Thymus (tissue), 11 donors: Measurements from ENCODE around the gene MEGF11. TPM values are rescaled to one million over a fixed set of nuclear protein-coding genes. Genes with fewer than 3 reads are reported as not detected.

Experiments used
- DNase-seq, 9 donors: peaks; one replicate each; pipeline ENCODE4 v3.0.0-alpha.2; 2013; ENCODE audit warnings: low spot score in 9 of 9, low read depth in 6 of 9, missing footprints in 1 of 9
- H3K27ac ChIP-seq, 2 donors: one replicate each; pipeline ENCODE4 v1.5.1; 2013; ENCODE audit warnings: control low read depth in 1 of 2, low read depth in 1 of 2, low read length in 1 of 2, mild to moderate bottlenecking in 1 of 2, moderate library complexity in 1 of 2
- H3K27me3 ChIP-seq, 2 donors: one replicate each; pipeline ENCODE4 v1.5.1; 2013; ENCODE audit warnings: low read length in 1 of 2; ENCODE audit not compliant: control insufficient read depth in 2 of 2, insufficient read depth in 1 of 2
- H3K36me3 ChIP-seq, 2 donors: one replicate each; pipeline ENCODE4 v1.5.1; 2013; ENCODE audit warnings: low read length in 1 of 2, mild to moderate bottlenecking in 1 of 2, moderate library complexity in 1 of 2; ENCODE audit not compliant: control insufficient read depth in 2 of 2, insufficient read depth in 2 of 2
- H3K4me1 ChIP-seq, 2 donors: one replicate each; pipeline ENCODE4 v1.5.1; 2013; ENCODE audit warnings: low read length in 2 of 2; ENCODE audit not compliant: control insufficient read depth in 2 of 2, insufficient read depth in 2 of 2
- H3K4me3 ChIP-seq, 2 donors: one replicate each; pipeline ENCODE4 v1.5.1; 2013; ENCODE audit warnings: low read length in 2 of 2, control low read depth in 1 of 2, mild to moderate bottlenecking in 1 of 2
- H3K9me3 ChIP-seq, 2 donors: one replicate each; pipeline ENCODE4 v1.5.1; 2013; ENCODE audit warnings: low read length in 1 of 2, mild to moderate bottlenecking in 1 of 2; ENCODE audit not compliant: control insufficient read depth in 2 of 2, insufficient read depth in 1 of 2
- WGBS: extraction: QIAGEN DNeasy Blood & Tissue Kit; methylation state at CpG from one replicate; pipeline ENCODE4 v1.1.7; 2013; 5-methylcytosine and 5-hydroxymethylcytosine counted together
- polyA plus RNA-seq: library from polyadenylated mRNA; stranded (reverse); fragments of 200-250 nt; gene quantifications from one replicate; pipeline ENCODE4 v1.2.3, GENCODE V29; 2013
- total RNA-seq: library from RNA; stranded (reverse); fragments of 120-200 nt; gene quantifications from one replicate; pipeline ENCODE4 v1.2.4, GENCODE V29; 2013
- donor health status: healthy.

Gene MEGF11
- total and polyA plus RNA-seq, 2 donors: 0.28 to 0.66 TPM

DNA sequence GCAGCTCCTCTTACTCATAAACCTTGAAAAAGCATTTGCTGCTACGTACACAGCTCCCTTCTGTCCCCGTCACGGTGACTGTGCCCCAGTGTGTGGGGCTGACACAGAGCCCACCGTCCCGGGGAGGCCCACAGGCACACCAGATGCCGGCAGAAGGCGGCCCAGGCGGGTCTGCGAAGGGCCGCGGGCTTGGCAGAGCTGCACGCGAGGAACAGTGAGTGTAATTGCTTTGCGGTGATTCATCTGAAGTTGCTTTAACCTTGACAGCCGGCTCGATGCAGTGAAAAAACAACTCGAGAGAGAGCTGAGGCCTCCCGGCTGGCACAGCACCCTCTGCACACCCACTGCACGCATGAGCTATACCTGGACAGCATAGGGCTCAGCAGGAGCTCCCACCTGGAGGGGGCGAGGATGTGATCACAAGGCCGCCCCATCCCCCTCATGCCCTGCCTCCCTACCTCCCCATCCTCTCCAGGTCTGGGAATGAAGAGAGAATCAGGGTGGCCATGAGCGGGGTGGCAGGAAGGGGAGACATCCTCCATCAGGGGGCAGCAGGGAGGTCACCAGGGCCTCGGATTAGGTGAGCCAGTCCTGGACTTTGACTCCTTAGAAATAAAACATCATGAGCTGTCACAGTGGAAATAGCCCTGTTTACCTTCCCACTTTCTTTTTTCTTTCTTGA is 172.7 kb downstream of the MEGF11 start:
- Histone ChIP-seq H3K36me3 (no peaks in the 10 kb centered on the region), H3K27ac (no peak overlapping the region), H3K4me1 (no peaks in the 10 kb centered on the region), H3K4me3 (no peak overlapping the region), H3K27me3 (peaks cover 0 to 32% of the 10 kb centered on the region in 2 donors), H3K9me3 (peaks cover 0 to 3% of the 10 kb centered on the region in 2 donors)
- 77% methylated on average over 23 of the region's 23 CpGs for WGBS
- no peak for DNase-seq

DNA sequence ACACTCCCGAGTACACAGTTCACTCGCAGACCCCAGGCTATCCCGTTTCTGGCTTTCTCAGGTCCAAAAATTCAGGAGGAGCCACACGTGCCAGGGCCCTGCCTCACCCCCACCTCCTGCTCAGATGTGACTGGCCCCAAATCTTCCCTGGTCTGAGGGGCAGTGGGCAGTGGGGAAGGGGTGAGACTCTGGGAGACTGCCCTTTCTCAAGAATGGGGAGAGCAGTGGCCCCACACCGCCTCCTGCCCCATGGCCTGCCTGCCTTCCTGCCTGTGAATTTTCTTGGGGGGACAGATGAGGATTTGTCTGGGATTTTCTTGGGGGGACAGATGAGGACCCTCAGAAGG is 174.6 kb downstream of the MEGF11 start:
- Histone ChIP-seq H3K27me3 (peaks cover 0 to 30% of the 10 kb centered on the region in 2 donors), H3K4me3 (no peak overlapping the region), H3K9me3 (no peaks in the 10 kb centered on the region), H3K4me1 (no peaks in the 10 kb centered on the region), H3K36me3 (no peaks in the 10 kb centered on the region), H3K27ac (no peak overlapping the region)
- WGBS: 67% methylated on average over 5 of the region's 5 CpGs
- no peak for DNase-seq

DNA sequence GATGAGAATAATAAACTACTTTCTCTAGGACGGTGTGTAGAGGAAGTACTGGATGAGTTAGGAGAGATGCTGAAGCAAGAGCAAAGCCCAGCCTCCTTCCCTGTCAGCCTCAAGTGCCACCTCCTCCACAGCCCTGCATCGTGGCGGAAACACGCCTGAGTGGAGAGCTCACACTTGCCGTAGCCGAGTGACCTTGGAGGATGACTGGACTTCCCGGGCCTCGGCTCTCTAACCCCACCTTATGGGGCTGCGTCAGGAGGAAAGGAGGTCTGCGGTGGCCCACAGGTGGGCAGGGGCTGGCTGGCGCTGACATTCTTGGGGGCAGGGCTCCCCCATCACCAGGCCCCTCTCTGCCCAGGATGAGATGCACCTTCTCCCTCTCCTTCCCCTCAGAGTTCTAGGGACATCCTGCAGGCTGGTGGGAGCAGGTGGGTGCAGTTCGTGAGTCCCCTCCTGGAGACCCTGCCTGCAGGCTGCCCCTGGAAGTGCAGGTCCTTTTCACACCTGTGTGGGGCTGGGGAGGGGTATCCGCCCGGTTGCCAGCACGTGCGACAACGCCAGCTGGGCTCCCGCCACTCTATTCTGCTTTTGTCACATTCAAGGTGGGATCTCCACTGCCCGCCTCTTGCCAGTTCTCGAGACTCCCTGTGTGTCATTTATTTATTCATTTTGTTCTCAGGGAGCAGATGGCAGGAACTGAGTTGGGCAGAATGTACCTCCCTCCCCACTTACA is 175.2 kb downstream of the MEGF11 start:
- 63% methylated on average over 20 of the region's 20 CpGs for WGBS

DNA sequence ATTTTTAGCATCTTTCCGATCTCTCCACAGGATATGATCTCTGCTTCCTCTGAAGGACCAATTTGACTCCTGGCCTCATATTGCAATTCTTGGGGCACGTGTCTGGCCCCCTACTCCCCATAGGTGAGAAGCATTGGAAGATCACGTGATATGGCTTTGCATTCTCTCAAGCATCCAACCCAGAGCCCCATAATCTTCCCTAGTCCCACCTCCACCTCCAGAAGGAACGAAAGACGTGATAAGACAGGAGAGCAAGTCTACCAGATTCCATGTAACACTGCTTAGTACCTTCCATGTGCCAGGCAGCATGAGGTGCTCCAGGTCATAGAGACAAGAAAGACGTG is 176.3 kb downstream of the MEGF11 start:
- Histone ChIP-seq H3K27me3 (peaks cover 0 to 28% of the 10 kb centered on the region in 2 donors), H3K9me3 (no peaks in the 10 kb centered on the region)
- 91% methylated on average over 6 of the region's 6 CpGs for WGBS

More for the DNA sequence above, 175.2 kb downstream of the MEGF11 start:
- Histone ChIP-seq H3K4me1 (no peaks in the 10 kb centered on the region), H3K9me3 (no peaks in the 10 kb centered on the region), H3K27ac (no peak overlapping the region), H3K4me3 (no peak overlapping the region), H3K27me3 (peaks cover 0 to 30% of the 10 kb centered on the region in 2 donors), H3K36me3 (no peaks in the 10 kb centered on the region)
- DNase-seq: no peak

DNA sequence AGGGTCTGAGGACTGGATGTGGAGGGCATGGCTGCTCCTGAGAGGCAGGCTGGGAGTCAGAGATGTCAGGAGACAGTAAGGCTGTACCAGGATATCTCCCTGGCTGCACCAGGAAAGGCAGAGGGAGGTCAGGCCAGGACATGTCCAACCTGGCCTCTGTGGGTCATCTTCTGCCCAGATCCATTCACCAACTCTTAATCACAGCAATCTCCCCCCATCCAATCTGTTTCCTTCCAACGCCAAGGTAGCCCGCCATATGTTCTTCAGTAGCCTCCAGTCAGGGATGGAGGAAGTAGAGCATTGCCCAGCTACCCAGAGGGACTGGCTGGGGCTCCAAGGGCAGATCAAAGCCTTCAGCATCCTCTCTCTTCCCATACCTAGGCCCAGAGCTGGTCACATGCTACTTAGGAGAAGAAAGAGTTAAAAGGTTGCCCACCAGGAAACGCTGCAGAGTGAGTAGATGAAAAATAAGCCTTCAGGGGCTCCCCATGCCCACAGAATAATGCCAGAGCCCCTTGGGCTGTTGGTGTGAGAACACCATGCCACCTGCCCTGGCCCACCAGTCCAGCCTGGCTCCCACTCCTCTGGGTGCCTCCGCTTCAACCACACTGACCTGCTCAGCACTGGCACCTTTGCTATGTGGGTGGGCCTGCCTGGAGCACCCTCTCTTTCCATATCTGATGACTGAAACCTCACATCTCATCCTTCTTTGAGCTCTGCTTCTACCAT is 176.8 kb downstream of the MEGF11 start:
- no peaks in the 10 kb centered on the region for H3K4me1 ChIP-seq
- no peaks in the 10 kb centered on the region for H3K9me3 ChIP-seq
- H3K4me3 ChIP-seq: no peak overlapping the region
- WGBS: 91% methylated on average over 4 of the region's 4 CpGs
- peaks cover 0 to 28% of the 10 kb centered on the region in 2 donors for H3K27me3 ChIP-seq
- H3K27ac ChIP-seq: no peak overlapping the region
- H3K36me3 ChIP-seq: no peaks in the 10 kb centered on the region
- DNase-seq: no peak

More for the DNA sequence above, 176.3 kb downstream of the MEGF11 start:
- H3K27ac ChIP-seq: no peak overlapping the region
- no peaks in the 10 kb centered on the region for H3K36me3 ChIP-seq
- H3K4me3 ChIP-seq: no peak overlapping the region
- H3K4me1 ChIP-seq: no peaks in the 10 kb centered on the region
- no peak for DNase-seq

DNA sequence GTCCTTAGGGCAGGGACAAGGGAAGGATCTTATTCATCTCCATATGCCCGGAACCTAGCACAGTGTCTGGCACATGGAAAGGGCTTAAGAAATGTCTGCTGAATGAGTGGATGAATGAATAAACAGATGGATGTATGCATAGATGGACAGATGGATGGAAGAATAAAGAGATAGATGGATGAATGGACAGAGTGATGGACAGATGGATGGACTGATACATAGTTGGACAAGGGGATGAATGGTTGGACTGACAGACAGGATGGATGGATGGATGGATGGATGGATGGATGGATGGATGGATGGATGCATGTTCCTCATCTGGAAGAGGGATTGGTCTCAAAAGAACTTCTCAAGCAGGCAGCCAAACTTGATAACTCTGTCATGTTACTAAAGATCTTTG is 177.6 kb downstream of the MEGF11 start:
- H3K27me3 ChIP-seq: peaks cover 0 to 28% of the 10 kb centered on the region in 2 donors
- no peaks in the 10 kb centered on the region for H3K36me3 ChIP-seq
- DNase-seq: no peak
- no peaks in the 10 kb centered on the region for H3K9me3 ChIP-seq
- no peaks in the 10 kb centered on the region for H3K4me1 ChIP-seq
- no peak overlapping the region for H3K27ac ChIP-seq
- H3K4me3 ChIP-seq: no peak overlapping the region
- WGBS: 94% methylated on average over 1 of the region's 1 CpG

DNA sequence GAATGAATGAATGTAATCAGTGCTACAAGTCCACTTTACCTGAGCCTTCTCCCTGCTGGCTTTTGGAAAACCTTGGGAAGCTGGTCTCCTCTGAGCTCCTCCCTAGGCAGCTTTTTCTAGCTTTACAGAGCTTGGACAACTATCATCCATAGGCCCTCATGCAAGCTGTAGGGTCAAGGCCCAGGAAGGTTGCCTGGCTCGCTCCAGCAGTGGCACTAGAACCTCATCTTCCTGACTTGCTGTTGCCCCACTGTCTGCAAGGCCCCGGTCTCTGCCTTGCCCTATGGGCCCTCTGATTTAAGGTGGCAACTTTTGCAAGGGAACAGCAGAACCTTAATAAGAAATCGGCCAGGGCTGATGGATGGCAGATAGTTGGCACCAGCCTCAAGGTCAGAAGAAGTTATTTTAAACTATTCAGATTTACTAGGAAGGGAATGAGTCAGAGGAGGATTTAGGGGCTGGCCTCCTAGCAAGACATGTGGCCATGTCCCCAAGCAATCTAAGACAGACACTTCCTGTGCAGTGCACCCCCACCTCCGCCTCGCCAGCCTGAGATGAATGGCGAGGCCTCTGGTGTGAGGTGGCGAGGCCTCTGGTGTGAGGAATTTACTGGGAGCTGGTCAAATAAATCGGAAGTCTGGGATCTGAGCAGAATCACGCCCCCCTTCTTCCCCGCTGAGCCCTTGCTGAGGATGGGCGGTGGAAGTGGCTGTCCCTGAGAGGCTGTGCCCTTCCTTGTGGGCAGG is 180.8 kb downstream of the MEGF11 start:
- 91% methylated on average over 11 of the region's 11 CpGs for WGBS
- no peak overlapping the region for H3K27ac ChIP-seq
- no peak for DNase-seq

DNA sequence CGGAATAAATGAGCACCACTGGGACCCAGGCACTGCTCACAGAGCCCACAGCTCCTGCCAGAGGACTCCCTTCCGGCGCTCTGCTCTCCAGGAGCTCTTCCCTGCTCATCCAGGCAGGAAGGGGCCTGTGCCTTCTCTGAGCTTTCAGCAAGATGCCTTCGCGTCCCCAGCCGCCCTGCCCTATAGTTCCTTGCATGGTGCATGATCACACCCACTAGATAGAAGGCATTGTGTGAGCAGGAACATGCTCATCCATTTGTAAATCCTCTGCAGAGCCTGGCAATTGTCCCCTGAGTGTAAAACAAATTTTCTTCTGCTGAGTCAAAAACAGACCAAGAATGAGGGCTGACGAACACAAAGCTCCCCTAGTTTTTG is 181.6 kb downstream of the MEGF11 start:
- WGBS: 93% methylated on average over 7 of the region's 7 CpGs
- H3K27me3 ChIP-seq: peaks cover 0 to 8% of the 10 kb centered on the region in 2 donors
- DNase-seq: no peak
- no peaks in the 10 kb centered on the region for H3K9me3 ChIP-seq
- no peak overlapping the region for H3K27ac ChIP-seq
- H3K4me3 ChIP-seq: no peak overlapping the region
- no peaks in the 10 kb centered on the region for H3K36me3 ChIP-seq
- no peaks in the 10 kb centered on the region for H3K4me1 ChIP-seq

More for the DNA sequence above, 180.8 kb downstream of the MEGF11 start:
- H3K27me3 ChIP-seq: peaks cover 0 to 7% of the 10 kb centered on the region in 2 donors
- H3K36me3 ChIP-seq: no peaks in the 10 kb centered on the region
- H3K4me1 ChIP-seq: no peaks in the 10 kb centered on the region
- H3K4me3 ChIP-seq: no peak overlapping the region
- no peaks in the 10 kb centered on the region for H3K9me3 ChIP-seq
